GM23248 (cell line): ENCODE results near the gene TGFB1.

ENCODE experiments used
- EZH2 ChIP-seq: fragments of 200-600 bp; sonication (generic); IDR thresholded peaks from 2 replicates; pipeline ENCODE4 v1.6.1; 2018; ENCODE audit warnings: antibody characterized with exemption, mild to moderate bottlenecking; ENCODE audit not compliant: insufficient read depth, poor library complexity, severe bottlenecking
- EZH2phosphoT487 ChIP-seq: fragments of 200-600 bp; sonication (generic); IDR thresholded peaks from 2 replicates; pipeline ENCODE4 v1.6.1; 2018; ENCODE audit warnings: antibody characterized with exemption, moderate library complexity, mild to moderate bottlenecking, low read depth; ENCODE audit not compliant: insufficient read depth

DNA sequence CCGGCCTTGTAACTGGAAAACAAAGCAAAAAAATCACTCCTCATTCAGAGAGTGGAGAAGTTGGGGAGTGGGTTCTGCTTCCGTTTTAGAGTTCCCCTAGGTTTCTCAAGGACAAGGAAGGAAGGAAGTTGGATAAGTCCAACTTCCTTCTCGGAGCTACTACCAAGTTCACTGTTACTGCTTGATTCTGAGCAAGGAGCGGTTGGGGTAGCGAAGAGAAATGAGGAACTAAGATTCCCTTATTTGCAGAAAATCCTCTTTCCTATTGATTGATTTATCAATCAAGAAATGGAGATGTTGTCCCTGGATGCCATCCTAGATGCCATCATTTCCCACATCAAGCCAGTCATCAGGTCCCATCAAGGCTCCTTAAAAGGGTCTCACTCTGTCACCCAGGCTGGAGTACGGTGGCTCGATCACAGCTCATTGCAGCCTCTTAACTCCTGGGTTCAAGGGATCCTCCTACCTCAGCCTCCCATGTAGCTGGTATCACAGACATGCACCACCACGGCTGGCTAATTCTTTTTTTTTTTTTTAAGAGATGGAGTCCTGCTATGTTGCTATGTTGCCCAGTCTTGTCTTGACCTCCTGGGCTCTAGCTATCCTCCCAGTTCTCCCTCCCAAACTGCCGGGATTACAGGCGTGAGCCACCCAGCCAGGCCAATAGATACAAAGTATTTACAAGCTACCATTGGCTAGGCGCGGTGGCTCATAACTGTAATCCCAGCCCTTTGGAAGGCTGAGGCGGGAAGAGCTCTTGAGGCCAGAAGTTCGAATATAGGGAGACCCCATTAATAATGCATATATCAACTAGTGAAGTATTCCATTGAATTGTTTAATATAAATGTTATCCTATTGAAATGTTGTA lies 11.0 kb upstream of the TGFB1 start:
- no peak for TF ChIP-seq EZH2
- no peak for TF ChIP-seq EZH2phosphoT487
